Measurements from ENCODE around the gene ELOVL5. TPM values are rescaled to one million over a fixed set of nuclear protein-coding genes. Genes with fewer than 3 reads are reported as not detected.

Gene ELOVL5
- total and polyA plus RNA-seq, 2 experiments from 2014 or later: 83.3 to 180 TPM

- Mint-ChIP-seq H3K27ac (no peak overlapping the region), H3K27me3 (ENCODE audit: insufficient read depth, low read depth, poor library complexity) (no peaks in the 10 kb centered on the region), H3K36me3 (ENCODE audit: low read depth) (no peaks in the 10 kb centered on the region), H3K9me3 (no peaks in the 10 kb centered on the region), H3K4me1 (no peaks in the 10 kb centered on the region), H3K4me3 (no peak overlapping the region)
- Histone ChIP-seq H4K20me1 (replicated peaks; ENCODE audit: insufficient read depth) (no peaks in the 10 kb centered on the region), H3K79me2 (replicated peaks; ENCODE audit: insufficient read depth) (no peaks in the 10 kb centered on the region), H3K4me1 (ENCODE audit: insufficient read depth) (no peaks in the 10 kb centered on the region), H2AFZ (no peak overlapping the region), H3F3A (replicated peaks; ENCODE audit: low read depth) (no peaks in the 10 kb centered on the region), H3K4me3 (no peak overlapping the region), H3K4me2 (no peak overlapping the region), H3K27ac (ENCODE audit: low read depth) (no peak overlapping the region), H3K36me3 (ENCODE audit: insufficient read depth) (no peaks in the 10 kb centered on the region), H3K27me3 (ENCODE audit: insufficient read depth) (no peaks in the 10 kb centered on the region), H3K9me2 (ENCODE audit: insufficient read depth) (no peaks in the 10 kb centered on the region)
- ATAC-seq: no peak
- no peak for TF ChIP-seq ETS1 (IDR thresholded peaks at IDR 0.05)
- no peak for TF ChIP-seq STAT1 (IDR thresholded peaks at IDR 0.05; ENCODE audit: unreplicated experiment)
- no peak for TF ChIP-seq EZH2 (IDR thresholded peaks at IDR 0.05; ENCODE audit: low read depth, unreplicated experiment)
- TF ChIP-seq NANOG (IDR thresholded peaks at IDR 0.05; ENCODE audit: borderline replicate concordance): no peak
- TF ChIP-seq ZNF114 (CRISPR knock-in tag; IDR thresholded peaks at IDR 0.05): no peak
- TF ChIP-seq REST (IDR thresholded peaks at IDR 0.05; ENCODE audit: unreplicated experiment): no peak
- no peak for TF ChIP-seq JUNB (IDR thresholded peaks at IDR 0.05; ENCODE audit: unreplicated experiment)
- no peak for TF ChIP-seq ZNF331 (CRISPR knock-in tag; IDR thresholded peaks at IDR 0.05; ENCODE audit: low read depth)
- no peak for TF ChIP-seq ZNF462 (CRISPR knock-in tag; IDR thresholded peaks at IDR 0.05)
- TF ChIP-seq CTCF (conservative IDR thresholded peaks at IDR 0.05; ENCODE audit: low read depth in 2 of 2): no peak
- no peak for TF ChIP-seq POLR2AphosphoS5 (IDR thresholded peaks at IDR 0.05; ENCODE audit: low read depth)
- no peak for TF ChIP-seq EZH2phosphoT487 (IDR thresholded peaks at IDR 0.05; ENCODE audit: unreplicated experiment)
- TF ChIP-seq CREB1 (CRISPR knock-in tag; IDR thresholded peaks at IDR 0.05; ENCODE audit: low read depth): no peak
- no peak for DNase-seq (ENCODE audit: low spot score)
Measured at GRCh38 chr6:53375847-53376246, 27.1 kb upstream of the ELOVL5 start.

Data from GM23338 (cell line).